HT-29 (cell line): Measurements from ENCODE around the gene ZCCHC14. TPM values are rescaled to one million over a fixed set of nuclear protein-coding genes. Genes with fewer than 3 reads are reported as not detected.
A peak's percentile ranks its signal among the peaks of the same experiment; 100 is the strongest.

Experiments used
- DNase-seq: peaks from one replicate; pipeline ENCODE4 v3.0.0-alpha.2; 2015; ENCODE audit warnings: low spot score
- total RNA-seq: library from RNA; depleted of rRNA; stranded (reverse); fragments of >200 nt; shearing (Covaris generic); gene quantifications from 2 replicates; pipeline ENCODE4 v1.2.3, GENCODE V29; 2014; rRNA removed

The ZCCHC14 gene
- total RNA-seq = 8.6 and 13.8 TPM in 2 replicates

DNA sequence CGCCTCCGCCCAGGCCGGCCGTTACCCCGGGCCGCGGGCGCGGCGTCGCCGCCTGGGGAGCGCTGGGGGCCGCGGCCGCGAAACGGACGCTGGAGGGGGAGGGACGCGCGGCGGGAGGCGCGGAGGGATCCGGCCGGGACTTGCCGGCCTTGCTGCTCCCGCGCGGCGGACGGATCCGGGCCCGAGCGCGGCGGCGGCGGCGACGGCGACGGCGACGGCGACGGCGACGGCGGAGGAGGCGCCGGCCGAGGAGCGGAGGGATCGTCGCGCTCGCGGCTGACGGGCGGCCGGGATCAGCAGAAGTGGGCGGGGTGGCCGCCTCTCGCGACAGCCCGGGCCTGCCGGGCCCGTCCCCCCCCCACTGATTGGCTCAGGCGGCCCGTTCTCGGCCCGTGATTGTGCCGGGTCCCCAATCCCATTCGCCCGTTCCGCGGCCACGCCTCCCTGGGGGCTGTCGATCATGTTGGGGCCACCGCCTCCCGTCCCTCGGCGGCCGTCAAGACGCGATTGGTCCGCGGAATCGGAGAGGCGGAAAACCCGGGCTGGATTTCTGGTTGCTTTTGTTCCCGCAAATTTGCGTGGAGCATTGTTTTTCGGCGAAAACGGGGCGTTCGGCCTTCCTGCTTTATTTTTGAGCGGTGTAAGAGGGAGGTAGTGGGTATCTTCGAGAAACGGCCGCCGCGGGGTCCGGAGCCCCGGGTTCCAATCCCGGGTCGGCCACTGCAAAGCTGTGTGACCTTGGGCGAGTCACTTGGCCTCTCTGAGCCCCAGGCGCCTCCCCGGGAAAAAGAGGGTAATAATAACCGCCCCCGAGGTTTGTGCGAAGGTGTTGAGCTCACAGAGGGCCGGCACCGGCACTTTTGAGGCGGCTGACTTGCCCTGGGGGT is at the start of gene ZCCHC14:
TSS of gene ZCCHC14 (minus strand) at position 304 of the 887 bp plus-strand sequence. CDS start 786 bp downstream, outside the sequence.
- DNase-seq = peak; percentile 98

DNA sequence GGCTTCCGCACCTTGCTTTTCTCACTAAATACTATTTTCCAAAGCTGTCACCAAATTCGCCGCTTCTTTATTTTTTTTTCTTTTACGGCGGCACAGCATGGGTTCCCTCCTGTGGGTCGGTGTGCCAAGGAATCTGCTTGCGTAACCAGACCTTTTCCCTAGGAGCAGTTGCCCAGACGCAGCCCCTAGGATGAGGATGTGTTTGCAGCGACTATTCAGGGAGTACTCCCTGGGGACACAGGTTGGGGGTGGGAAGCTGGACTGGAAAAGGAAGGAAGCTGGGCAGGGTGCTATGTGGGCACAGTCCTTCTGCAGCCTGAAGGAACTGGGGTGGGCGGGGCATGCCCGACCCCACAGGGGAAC is 49.0 kb upstream of the ZCCHC14 start:
- DNase-seq = no peak

DNA sequence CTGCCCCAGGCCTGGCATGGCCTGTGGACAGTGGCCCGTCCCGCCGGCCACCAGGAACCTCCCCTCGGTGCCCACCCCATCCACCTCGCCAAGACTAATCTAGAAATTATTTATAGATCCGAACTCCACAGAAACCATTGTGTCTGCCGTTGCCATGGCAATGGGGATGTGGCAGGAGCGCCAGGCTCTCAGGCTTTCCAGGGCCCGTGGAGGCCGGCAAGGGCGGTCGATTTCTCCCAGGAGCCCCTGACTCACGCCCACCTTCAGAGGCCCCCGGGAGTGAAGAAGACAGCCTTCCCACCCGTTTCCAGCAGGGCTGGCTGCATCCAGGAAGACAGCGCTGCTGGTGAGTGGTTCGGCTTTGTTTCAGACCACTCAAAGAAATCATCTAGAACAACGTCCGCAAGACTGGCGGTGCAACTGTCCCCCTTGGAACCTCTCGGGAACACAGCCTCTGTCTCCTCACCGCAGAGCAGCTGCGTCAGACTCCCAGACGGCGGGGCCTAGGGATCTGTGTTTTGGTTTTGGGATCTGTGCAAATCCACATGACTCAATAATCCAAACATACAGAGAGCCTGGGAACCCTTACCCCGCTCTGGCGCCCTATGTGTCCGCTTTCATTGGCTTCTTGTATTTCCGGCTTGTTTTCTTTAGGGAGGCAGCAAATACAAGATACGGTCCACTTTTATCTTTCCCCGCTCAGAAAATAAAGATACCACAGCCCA is 48.5 kb upstream of the ZCCHC14 start:
- no peak for DNase-seq

DNA sequence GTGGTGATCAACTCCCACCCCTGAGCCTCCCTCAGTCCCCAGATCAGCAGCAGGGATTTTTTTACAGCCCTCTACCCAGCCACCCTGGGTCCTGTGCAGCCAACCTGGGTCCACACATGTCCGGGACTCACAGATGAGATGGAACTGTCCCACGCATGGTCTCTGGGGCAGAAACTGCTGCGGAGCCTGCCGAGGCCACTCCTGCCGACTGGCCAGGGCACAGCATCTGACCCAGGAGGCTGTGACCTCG is 48.0 kb upstream of the ZCCHC14 start:
- no peak for DNase-seq

DNA sequence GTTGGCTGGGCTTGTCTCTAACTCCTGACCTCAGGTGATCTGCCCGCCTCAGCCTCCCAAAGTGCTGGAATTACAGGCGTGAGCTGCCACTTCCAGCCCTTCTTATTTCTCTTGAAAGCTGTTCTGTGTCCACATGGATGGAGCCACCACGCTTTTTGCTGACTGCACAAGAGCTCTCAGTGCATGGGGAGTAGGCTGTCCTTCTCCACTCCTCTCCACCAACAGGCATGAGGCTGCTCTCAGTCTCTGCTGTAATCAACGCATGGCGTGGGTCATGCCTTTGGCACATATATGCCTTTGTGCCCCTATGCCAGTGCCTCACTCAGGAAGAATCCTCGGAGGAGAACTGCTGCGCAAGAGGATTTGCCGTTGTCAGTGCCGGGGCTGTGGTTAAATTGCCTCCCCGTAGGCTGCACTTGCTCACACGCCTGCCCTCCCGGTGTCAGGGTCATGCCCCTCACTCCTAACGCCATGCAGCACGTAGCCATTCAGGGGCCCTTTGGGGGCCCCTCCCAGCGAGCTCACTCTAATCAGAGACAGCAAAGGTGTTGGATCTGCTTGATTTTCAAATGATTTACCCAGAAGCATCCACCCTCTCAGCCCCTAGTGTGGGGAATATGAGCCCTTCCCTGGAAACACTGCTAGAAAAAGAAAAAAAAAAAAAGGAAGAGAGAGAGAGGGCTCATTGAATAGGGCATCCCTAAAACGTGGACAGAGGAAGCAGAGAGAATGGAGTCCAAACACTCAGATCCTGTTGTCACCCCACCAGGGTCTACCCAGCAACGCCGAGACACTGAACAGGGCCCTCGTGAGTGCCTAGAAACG is 47.5 kb upstream of the ZCCHC14 start:
- no peak for DNase-seq

DNA sequence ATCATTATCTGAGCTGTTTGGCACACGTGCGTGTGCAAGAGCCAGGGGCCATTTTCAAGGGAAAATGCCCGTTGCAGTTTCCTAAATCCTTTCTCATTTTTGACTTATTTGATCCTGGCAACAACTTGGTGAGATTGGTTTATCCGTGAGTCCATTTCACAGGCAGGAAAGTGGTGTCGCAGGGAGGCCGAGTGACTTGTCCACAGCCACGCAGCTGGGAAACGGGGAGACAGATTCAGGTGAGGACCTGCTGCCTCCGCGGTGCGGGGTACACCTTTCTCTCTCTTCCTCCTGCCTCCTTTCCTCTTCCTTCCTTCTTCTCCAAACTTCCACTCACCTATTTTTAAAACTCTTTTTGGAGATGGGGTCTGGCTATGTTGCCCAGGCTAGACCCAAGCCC is 46.3 kb upstream of the ZCCHC14 start:
- DNase-seq = no peak

DNA sequence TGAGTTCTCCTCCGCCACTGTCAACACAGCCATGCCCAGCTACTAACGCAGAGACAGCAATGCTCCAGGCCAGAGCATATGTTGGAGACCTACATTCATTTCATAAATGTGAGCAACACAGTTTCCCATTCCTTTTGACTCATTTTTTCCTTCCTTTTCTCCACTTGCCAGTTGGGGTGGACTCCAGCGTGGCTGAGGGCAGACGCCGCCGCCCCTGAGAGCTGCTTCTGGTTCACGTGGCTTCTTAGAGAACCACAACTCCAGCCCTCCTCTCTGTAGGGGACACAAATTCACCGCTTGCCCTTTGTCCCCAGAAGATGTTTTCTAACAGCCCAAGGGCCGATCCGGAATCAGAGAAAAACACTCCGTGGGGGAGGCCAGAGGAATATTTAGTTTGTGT is 45.8 kb upstream of the ZCCHC14 start:
- no peak for DNase-seq

DNA sequence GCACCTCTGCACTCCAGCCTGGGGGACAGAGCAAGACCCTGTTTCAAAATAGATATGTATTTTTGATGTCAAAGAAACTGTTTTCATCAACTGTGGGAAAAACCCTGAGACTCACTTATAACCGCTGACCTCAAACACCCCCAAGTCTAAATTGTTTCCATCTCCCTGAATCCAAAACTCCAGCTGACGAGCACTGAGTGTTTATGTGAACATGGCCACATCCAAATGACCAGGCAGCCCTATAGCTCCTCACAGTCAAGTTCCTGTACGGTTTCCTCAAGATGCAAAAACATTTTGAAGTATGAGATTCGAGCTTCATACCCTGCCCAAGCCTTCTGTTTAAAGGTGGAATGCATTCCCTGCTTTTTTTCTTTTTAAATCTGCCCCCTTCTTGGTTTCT is 45.3 kb upstream of the ZCCHC14 start:
- no peak for DNase-seq

DNA sequence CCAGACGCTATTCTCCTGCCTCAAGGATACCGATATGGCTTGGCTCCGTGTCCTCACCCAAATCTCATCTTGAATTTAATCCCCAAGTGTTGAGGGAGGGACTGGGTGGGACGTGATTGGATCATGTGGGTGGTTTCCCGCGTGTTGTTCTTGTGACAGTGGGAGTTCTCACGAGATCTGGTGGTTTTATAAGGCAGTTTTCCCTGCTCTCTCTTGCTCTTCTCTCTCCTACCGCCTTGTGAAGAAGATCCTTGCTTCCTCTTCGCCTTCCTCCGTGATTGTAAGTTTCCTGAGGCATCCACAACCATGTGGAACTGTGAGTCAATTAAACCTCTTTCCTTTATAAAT is 43.9 kb upstream of the ZCCHC14 start:
- no peak for DNase-seq

DNA sequence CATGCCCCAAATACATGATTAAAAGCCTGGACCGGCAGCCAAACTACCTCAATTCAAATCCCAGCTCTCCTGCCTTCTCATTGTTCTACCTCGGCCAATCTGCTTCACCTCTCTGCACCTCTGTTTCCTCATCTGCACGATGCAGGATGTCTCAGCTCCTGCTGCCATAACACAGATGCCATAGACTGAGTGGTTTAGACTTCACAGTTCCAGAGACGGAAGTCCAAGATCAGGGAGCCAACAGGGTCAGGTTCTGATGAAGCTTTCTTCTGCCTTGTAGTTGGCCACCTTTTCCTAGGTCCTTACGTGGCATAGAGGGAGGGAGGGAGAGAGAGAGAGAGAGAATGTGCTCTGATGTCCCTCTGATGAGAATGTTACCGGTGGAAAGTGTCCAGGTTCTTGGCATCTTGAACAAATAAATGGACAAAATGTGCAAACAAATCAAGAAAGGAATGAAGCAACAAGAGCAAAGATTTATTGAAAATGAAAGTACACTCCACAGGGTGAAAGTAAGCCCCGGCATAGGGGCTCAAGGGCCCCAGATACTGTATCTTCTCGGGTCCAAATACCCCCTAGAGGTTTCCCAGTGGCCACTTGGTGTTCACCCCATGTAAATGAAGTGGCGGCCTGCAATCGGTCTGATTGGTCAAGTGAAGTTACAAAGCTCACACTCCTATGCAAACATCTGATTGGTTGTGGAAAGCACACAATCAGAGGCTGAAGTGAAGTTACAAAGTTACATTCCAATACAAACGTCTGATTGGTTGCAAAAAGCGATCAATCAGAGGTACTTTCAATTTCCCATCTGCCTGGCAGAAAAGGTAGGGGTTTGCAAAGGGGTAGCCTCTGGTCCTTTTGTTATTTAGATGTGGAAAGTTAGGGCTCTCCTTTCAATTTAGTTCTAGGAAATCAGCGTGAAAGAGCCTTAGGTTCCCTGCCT is 43.3 kb upstream of the ZCCHC14 start:
- no peak for DNase-seq

DNA sequence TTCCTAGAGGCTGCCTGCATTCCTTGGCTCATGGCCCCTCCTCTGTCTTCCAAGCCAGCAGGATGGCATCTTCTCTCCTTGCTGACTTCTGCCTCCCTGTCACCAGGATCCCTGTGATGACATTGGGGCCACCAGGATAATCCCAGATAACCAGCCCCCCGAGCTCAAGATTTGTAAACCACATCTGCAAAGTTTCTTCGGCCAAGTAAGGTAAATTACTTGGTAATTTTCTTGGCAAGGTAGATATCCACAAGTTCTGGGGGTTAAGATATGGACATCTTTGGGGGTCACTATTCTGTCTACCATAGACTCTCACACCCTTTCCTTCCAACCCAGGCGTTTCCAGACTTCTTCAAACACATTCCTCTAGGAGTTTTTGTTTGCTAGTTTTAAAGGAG is 42.6 kb upstream of the ZCCHC14 start:
- no peak for DNase-seq

DNA sequence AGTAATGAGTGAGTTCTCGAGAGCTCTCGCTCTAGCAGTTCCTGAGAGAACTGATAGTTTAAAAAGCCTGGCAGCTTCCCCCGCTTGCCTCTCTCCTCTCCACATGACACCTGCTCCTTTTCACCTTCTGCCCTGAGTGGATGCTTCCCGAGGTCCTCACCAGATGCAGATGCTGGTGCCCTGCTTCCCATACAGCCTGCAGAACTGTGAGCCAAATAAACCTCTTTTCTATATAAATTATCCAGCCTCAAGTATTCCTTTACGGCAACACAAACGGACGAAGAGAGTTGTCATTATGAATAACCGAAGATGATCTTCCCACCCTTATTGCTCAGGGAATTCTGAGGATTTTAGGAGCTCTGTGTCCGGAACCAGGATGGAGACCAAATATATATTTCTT is 41.9 kb upstream of the ZCCHC14 start:
- DNase-seq = no peak

DNA sequence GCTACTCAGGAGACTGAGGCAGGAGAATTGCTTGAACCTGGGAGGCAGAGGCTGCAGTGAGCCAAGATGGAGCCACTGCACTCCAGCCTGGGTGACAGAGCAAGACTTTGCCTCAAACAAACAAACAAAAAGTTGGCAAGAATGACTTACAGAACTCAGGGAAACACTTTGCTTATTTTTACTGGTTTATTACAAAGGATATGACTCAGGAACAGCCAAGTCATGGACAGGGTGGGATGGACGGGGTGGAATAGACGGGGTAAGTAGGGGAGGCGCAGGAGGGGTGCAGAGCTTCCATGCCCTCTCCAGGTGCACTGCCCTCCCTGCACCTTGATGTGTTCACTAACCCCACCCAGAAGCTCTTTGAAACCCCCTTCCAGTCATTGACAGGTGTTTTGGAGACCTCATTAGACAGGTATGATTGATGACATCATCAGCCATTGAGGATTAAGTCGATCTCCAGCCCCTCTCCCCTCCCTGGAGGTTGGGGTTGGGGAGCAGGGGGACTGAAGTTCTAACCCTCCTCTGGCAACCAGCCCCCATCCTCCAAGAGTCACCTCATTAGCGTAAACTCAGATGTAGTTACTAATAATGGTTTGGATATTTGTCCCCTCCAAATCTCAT is 41.3 kb upstream of the ZCCHC14 start:
- DNase-seq = no peak

DNA sequence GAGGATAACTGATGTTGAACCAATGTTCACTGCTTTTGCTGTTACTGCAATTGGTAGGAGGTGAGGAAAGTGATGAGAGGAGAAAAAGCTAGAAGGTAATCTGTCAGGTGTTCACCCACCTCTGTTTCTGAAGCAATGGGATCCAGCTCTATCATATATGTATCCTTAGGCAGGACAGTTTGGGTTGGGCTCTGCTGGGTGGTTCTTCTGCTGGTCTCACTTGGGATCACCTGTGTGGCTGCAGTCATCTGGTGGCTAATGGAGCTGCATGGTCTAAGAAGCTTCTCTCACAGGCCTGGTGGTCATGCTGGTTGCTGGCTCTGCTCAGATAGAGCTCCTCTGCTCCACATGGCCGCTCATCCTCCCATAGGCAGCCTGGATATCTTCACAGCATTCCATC is 40.2 kb upstream of the ZCCHC14 start:
- DNase-seq = no peak

DNA sequence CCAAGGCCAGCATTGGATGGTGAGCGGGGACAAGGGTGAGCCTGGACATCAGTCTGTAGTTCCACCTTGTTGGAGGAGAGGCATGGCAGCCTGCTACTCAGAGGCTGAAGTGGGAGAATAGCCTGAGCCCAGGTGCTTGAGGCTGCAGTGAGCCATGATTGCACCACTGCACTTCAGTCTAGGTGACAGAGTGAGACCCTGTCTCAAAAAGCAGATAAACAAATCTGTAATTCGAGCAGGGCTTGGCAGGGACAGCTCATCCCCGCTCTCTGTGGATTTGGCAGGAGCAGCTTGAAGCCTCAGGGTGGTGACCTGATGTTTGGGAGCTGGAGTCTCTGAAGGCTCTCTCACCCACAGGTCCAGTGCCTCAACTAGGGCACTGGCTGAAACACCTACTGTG is 38.6 kb upstream of the ZCCHC14 start:
- DNase-seq = no peak

DNA sequence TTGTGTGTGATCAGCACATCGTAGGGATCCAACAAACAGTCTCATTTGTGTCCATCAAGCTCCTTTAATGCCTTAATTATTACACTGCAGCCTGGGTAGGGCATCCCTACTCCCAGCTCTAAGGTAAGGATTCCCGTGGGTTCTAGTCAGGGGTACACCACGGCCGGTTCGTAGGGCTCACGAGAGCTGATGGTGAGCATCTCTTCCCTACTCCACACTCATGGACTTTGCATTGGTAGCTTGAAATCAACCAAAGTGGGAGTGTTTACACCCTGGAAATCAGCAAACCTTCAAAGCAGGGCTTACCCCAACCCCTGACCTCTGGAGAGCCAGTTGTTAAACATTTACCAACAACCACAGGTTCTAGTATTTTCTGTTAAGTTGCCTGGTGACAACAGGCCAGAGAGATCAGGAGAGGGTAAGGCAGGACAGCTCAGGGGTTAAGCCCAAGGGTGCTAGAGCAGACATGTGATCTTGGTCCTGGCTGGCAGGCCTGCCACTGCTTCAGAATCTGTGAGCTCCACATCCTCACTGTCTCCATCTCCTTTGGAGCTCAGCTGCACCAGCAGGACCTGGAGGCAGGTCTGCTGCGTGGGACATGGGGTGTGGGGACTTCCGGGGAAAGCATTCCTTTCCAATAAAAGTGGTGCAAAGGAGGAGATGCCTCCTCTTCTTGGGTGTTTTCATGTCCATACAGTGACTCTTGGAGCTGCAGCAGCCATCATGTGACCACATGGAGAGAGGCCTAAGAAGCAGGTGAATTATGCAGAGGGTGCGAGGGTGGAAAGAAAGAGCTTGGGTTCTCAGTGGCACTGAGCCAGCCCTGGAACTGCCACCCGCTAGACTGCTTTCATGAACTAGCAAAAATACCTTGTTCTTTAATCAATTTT is 36.1 kb upstream of the ZCCHC14 start:
- no peak for DNase-seq

DNA sequence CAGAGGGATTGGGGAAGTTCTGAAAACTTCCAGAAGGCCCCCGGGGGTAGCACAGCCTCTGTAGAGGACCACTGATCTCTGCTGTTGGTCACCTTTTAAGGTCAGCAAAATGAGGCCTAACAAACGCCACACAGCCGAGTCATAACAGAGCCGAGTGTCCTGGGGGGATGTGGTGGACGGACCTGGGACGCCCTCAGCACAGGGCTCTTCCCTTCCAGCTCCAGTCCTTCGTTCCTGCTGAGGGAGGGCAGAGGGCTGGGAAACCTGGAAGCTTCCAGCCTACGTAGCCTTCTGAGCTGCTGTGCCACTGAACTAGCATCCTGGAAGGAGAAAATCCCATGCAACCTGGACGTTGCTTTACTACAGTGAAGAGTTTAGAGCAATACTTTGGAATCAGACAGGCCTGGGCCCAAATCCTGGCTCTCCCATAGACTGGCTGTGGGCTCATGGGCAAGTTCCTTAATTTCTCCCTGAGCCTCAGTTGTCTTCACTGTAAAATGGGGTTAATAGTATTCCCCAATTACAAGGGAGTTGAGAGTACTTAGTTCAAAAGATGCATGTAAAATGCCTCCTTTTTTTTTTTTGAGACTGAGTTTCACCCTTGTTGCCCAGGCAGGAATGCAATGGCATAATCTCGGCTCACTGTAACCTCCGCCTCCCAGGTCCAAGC is 34.4 kb upstream of the ZCCHC14 start:
- no peak for DNase-seq

DNA sequence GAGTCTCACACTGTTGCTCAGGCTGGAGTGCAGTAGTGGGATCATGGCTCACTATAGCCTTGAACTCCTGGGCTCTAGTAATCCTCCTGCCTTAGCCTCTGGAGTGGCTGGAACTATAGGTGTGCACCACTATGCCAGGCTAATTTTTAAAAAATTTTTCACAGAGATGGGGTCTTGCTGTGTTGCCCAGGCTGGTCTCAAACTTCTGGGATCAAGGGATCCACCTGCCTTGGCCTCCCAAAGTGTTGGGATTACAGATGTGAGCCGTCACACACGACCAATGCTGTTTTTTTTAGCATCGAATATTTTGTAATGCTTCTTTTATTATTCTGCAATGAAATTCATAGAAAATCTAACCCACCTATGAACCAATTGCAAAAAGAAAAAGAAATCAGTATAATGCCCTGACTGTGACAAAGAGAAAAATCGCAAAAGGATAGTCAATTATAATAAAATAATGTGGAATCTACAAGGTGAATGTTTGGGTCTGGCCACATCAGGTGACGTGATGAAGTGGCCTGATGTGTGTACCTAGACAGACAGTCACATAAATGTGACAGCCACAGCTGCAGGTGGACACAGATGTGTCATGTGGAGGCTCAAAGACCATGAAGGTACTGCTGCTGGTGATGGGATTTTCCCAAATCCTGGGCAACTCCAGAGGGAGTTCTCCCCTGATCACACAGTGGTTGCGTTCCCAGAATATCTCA is 33.6 kb upstream of the ZCCHC14 start:
- no peak for DNase-seq

DNA sequence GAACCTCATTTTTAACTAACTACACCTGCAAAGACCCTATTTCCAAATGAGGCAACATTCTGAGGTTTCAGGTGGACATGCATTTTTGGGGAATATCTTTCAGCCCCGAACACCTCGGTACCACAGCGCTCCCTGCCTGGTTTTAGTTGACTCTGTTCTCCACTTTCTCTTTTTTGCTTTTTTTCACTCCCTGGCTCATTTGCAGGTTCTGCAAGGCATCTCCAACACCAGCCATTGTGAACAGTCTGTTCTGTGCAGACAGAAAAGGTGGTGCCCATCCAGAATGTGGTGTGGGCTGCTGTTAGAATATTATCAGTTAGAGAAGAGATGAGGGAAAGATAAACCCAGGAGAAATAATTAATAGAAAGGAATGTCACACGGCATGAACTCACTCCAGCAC is 32.5 kb upstream of the ZCCHC14 start:
- no peak for DNase-seq
